ENCODE results near the gene FSHR.

Gene FSHR

DNA sequence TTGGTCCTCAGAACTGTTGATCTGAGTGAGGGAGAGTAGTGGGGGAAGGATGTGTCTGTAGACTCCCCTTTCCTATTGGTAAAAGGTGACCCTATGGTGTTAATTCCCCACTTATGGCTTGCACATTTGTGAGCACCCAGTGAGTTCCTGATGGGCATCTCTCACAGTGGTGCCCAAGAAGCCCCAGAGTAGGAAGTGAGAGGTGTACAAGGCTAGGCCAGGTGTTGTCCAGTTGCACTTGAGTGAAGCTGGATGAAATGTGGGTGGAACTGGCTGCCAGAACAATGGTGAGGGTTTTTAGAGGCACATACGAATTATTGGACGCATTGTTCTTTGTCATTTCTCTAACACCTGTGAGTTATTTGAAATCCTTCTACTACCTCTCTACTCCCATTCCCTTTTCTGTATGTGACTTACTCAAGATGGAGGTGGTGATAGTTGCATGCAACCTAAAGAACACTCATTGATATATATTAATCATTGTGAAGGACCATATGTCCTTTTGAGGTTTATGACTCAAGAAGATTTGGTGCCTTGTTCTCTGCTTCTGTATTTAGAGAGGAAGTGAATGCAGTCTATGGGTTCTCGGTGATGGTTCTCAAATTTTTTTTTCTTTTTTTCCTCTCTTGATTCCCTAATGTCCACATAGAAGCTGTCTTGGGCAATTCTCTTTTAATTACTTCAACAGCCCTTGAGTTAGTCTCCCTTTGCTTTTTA lies 162.7 kb downstream of the FSHR start:
- Mint-ChIP-seq H3K9me3 (no peaks in the 10 kb centered on the region), H3K4me3 (no peak overlapping the region), H3K27ac (no peak overlapping the region), H3K27me3 (no peaks in the 10 kb centered on the region), H3K4me1 (ENCODE audit: low read depth) (no peaks in the 10 kb centered on the region), H3K36me3 (ENCODE audit: low read depth) (no peaks in the 10 kb centered on the region)
- intact Hi-C loops (cut with micrococcal nuclease): no loop called here

DNA sequence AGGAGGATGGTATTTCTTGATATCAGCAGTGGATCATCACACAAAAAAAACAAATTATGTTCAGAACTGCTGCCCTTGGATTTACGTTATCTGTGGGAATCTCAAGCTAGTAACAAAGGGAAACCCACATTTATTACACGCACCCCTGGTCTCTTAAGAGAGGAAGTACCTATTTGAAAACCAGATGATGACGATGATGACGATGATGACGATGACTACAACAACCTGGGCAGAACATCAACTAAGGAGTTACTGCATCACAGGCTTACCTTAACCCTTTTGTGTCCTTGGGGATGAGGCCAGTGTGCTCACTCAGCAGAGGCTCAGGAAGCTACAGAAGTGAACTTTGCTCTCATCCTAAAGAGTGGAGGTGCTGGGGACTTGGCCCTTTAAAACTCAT lies 169.4 kb downstream of the FSHR start:
- Mint-ChIP-seq H3K27ac (no peak overlapping the region), H3K4me1 (ENCODE audit: low read depth) (no peaks in the 10 kb centered on the region), H3K4me3 (no peak overlapping the region), H3K36me3 (ENCODE audit: low read depth) (no peaks in the 10 kb centered on the region), H3K9me3 (no peaks in the 10 kb centered on the region), H3K27me3 (no peaks in the 10 kb centered on the region)
- intact Hi-C loops (cut with micrococcal nuclease): no loop called here

DNA sequence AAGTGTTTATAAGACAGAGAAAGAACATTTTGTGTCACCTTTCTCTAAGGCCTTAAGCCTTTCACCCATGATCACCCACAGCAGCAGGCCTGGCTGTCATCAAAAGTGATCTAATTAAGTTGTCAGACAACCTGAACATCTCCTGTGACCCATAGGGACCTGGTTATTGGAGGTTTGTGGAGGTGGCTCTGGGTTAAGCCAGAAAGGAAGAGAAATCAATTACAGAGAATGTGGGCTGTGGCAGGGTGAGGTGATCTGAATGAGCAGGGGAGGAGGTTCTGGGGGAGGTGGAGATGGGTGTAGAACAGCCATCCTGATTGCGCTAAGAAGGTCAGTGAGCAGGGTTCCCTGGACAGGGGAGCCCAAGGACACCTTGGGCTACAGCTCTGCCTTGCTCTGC lies 170.8 kb downstream of the FSHR start:
- Mint-ChIP-seq H3K4me3 (no peak overlapping the region), H3K9me3 (no peaks in the 10 kb centered on the region), H3K36me3 (ENCODE audit: low read depth) (no peaks in the 10 kb centered on the region), H3K27ac (no peak overlapping the region), H3K4me1 (ENCODE audit: low read depth) (no peaks in the 10 kb centered on the region), H3K27me3 (no peaks in the 10 kb centered on the region)
- intact Hi-C loops (cut with micrococcal nuclease): no loop called here

DNA sequence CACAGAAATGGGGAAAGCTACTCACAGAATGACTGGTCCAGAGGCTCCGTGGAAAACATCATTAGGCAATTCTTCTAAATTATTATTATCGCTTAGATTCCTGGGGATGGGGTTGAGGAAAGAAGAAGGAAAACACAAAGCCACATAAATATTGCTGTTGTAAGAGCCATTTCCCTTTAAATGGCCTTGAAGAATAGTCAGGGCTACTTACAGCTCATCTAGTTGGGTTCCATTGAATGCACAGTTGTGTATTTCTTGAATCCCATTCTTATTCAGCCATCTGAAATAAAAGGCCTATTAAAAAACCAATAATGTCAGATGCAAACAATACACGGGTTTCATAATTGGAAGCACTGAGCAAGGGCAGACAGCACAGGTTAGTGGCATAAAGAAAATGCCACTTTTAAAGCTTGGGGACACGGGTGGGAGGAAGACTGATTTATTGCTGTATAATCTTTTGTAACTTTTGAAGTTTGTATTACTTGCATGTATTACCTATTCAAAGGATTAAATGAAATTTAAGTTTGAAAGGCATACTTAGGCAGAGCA lies 171.4 kb downstream of the FSHR start:
- no peaks in the 10 kb centered on the region for H3K4me1 Mint-ChIP-seq (ENCODE audit: low read depth)
- H3K4me3 Mint-ChIP-seq: no peak overlapping the region
- H3K27me3 Mint-ChIP-seq: no peaks in the 10 kb centered on the region
- H3K36me3 Mint-ChIP-seq (ENCODE audit: low read depth): no peaks in the 10 kb centered on the region
- no peaks in the 10 kb centered on the region for H3K9me3 Mint-ChIP-seq
- intact Hi-C loops (cut with micrococcal nuclease): no loop called here
- no peak overlapping the region for H3K27ac Mint-ChIP-seq

DNA sequence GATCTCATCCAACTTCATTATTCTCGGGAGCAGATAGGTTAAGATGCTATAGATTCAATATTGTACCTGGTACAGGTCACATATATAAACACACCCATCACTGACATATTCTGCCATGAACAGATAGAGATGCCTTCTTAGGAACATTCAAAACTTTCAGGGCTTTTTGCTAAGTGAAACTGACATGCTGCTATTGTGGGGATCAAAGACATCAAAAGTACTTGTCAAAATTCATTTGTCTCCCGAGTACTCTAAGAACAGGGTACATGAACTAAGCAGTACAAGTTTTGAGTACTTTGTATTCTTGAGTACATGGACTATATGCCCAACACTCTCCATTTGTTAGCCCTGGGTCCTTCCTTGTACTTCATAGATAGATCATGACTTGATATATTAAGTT lies 173.5 kb downstream of the FSHR start:
- no peaks in the 10 kb centered on the region for H3K36me3 Mint-ChIP-seq (ENCODE audit: low read depth)
- H3K4me1 Mint-ChIP-seq (ENCODE audit: low read depth): no peaks in the 10 kb centered on the region
- H3K9me3 Mint-ChIP-seq: no peaks in the 10 kb centered on the region
- no peak overlapping the region for H3K4me3 Mint-ChIP-seq
- H3K27ac Mint-ChIP-seq: no peak overlapping the region
- intact Hi-C loops (cut with micrococcal nuclease): no loop called here
- no peaks in the 10 kb centered on the region for H3K27me3 Mint-ChIP-seq

DNA sequence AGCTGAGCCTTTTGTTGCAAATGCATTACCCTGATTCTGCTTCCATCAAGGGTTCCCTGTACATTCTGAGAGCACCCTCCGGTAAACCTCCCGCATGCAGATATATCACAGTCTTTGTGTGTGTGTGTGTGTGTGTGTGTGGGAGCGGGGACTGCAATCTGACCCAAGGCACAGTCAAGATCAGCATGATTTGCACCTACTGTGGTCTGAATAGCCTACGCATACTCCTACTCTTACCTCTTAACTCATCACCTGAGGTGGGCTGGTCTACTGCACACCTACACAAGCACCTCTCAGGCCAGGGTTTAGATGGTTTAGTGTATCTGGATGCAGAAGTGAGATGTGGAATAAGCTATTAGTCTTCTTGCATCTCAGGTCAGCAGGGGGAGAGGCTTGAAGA lies 174.6 kb downstream of the FSHR start:
- Mint-ChIP-seq H3K4me3 (no peak overlapping the region), H3K4me1 (ENCODE audit: low read depth) (no peaks in the 10 kb centered on the region), H3K27ac (no peak overlapping the region), H3K36me3 (ENCODE audit: low read depth) (no peaks in the 10 kb centered on the region), H3K27me3 (no peaks in the 10 kb centered on the region), H3K9me3 (no peaks in the 10 kb centered on the region)
- intact Hi-C loops (cut with micrococcal nuclease): no loop called here

DNA sequence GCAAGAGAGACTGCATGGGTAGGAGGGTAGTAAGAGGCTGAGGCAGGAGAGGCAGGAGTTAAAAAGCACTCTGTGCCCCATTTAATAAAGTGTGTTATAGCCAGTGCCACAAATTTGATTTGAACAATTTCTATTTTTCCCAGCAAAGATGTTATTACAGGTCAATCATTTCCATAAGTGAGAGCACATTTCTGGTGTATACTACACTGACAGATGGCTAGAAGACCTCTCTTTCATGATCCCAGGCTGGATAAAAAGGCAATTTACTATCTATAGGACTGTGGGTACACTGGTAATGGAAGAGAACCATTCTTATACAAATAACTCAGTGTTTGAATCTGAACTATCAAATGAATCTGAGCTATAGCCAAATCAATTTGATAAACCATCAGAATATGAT lies 176.2 kb downstream of the FSHR start:
- no peaks in the 10 kb centered on the region for H3K36me3 Mint-ChIP-seq (ENCODE audit: low read depth)
- intact Hi-C loops (cut with micrococcal nuclease): no loop called here
- H3K9me3 Mint-ChIP-seq: no peaks in the 10 kb centered on the region
- no peak overlapping the region for H3K4me3 Mint-ChIP-seq
- H3K4me1 Mint-ChIP-seq (ENCODE audit: low read depth): no peaks in the 10 kb centered on the region
- H3K27ac Mint-ChIP-seq: no peak overlapping the region
- no peaks in the 10 kb centered on the region for H3K27me3 Mint-ChIP-seq

DNA sequence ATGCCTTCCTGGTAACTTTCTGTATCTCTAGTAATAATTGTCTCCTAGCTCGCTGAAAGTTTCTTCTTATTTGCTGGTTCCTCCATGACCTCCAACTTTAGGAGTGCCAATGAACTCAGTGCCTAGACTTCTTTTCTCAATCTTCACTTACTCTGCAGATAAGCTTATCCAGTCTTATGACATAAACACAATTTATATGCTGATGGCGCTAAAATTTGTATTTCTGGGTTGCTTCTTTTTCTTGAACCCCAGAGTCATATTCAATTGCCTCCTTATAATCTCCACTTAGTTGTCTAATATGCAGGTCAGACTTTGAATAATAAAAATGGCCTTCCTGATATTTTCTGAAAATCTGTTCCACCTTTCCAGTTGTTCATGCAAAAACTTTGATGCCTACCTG lies 182.5 kb downstream of the FSHR start:
- Mint-ChIP-seq H3K9me3 (no peaks in the 10 kb centered on the region), H3K27me3 (no peaks in the 10 kb centered on the region), H3K4me3 (no peak overlapping the region), H3K27ac (no peak overlapping the region), H3K4me1 (ENCODE audit: low read depth) (no peaks in the 10 kb centered on the region), H3K36me3 (ENCODE audit: low read depth) (no peaks in the 10 kb centered on the region)
- intact Hi-C loops (cut with micrococcal nuclease): no loop called here

DNA sequence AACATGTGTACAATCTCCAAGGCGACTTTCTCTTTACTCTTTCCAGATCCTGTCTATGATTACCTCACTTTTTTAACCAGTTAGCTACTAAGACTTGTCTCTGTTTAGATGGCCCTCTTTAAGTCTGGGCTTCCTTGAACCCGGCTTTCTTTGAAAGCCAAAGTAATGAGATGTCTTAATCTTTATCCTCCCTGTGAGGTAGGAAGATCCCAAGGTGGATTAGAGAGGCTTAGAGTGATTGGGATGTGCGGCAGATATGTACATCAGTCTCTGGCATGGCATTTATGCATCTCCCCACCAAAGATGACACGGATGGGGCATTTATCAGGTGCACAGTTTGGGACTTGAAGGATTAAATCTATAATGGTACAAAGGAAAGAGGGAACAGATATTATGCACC lies 186.3 kb downstream of the FSHR start:
- intact Hi-C loops (cut with micrococcal nuclease): no loop called here
- Mint-ChIP-seq H3K9me3 (no peaks in the 10 kb centered on the region), H3K27ac (no peak overlapping the region), H3K27me3 (no peaks in the 10 kb centered on the region), H3K4me3 (no peak overlapping the region), H3K4me1 (ENCODE audit: low read depth) (no peaks in the 10 kb centered on the region), H3K36me3 (ENCODE audit: low read depth) (no peaks in the 10 kb centered on the region)

DNA sequence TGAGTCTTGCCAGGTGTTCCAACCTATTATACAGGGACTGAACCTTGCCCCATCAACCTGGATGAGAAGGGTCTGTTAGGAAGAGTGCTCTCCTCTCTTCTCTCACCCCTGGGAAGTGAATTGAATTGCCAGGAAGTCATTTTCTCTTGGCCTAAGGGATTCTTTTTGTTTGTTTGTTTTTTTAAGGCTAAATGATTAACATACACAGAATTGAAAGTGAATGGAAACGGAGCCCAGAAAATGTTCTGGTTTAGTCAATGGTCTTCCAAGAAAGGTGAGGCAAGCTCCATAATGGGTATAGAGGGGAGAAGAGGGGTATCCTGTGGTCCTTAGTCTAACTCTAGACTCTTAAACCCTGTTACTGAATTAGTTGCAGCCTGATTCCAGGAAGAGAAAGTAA lies 189.1 kb downstream of the FSHR start:
- H3K27ac Mint-ChIP-seq: no peak overlapping the region
- H3K4me3 Mint-ChIP-seq: no peak overlapping the region
- no peaks in the 10 kb centered on the region for H3K9me3 Mint-ChIP-seq
- no peaks in the 10 kb centered on the region for H3K27me3 Mint-ChIP-seq
- no peaks in the 10 kb centered on the region for H3K36me3 Mint-ChIP-seq (ENCODE audit: low read depth)
- intact Hi-C loops (cut with micrococcal nuclease): no loop called here
- no peaks in the 10 kb centered on the region for H3K4me1 Mint-ChIP-seq (ENCODE audit: low read depth)

DNA sequence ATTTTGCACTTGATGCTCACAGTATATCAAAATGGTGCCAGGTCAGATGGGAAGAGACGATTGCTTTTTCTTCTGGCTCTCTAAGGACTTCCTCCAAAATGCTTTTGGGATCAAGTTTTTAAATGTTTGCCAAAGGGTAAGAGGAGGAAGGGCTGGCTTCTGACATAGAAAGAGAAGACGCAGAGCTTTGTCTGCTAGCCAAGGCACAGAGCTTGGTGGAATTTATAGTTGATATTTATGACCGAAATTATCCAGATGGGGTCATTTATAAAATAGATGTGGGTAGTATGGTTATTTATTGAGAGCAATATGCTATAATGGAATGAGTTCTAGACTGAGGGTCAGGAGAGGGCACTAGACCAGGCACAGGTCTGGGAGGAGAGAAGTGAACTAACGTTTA lies 193.3 kb downstream of the FSHR start:
- Mint-ChIP-seq H3K4me3 (no peak overlapping the region), H3K27me3 (no peaks in the 10 kb centered on the region), H3K9me3 (no peaks in the 10 kb centered on the region), H3K27ac (no peak overlapping the region), H3K4me1 (ENCODE audit: low read depth) (no peaks in the 10 kb centered on the region), H3K36me3 (ENCODE audit: low read depth) (no peaks in the 10 kb centered on the region)
- intact Hi-C loops (cut with micrococcal nuclease): no loop called here

DNA sequence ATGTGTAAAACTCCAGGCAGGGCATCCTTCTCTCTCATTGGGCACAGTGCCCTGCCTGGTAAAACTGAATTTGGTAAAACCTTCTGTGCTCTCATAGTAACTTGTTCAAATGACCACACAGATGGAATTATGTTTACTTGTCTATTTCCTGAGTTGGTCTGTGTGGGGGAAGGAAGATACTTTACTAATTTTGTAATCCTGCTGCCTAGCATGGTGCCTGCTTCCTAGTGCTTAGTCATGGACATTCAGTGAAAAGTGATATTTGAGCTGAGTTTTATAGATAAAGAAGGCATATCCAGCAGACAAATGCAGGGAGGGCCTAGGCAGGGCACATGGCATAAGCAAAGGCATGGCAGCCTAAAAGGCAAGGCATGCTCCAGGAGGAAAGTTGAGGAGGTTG lies 199.4 kb downstream of the FSHR start:
- intact Hi-C loops (cut with micrococcal nuclease): no loop called here
- no peak overlapping the region for H3K27ac Mint-ChIP-seq
- H3K9me3 Mint-ChIP-seq: no peaks in the 10 kb centered on the region
- H3K4me3 Mint-ChIP-seq: no peak overlapping the region
- no peaks in the 10 kb centered on the region for H3K4me1 Mint-ChIP-seq (ENCODE audit: low read depth)
- H3K27me3 Mint-ChIP-seq: peaks cover 1% of the 10 kb centered on the region
- H3K36me3 Mint-ChIP-seq (ENCODE audit: low read depth): no peaks in the 10 kb centered on the region

DNA sequence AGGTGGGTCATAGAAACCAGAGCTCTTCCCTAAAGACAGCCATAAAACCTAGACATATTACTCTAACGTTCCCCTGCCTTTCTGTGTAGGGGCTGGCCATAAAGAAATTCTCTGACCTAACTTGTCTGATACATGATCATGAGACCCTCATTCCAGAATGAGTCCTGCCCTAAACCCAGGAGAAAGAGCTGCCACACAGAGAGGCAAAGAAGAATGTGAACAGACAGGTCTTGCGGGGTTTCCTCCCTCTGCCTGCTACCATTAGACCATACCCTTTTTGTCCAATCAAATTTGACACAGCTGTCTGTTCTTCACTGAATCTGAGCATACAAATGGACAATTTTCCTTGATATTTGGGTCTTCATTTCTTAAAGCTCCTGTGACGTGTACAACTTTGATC lies 200.0 kb downstream of the FSHR start:
- Mint-ChIP-seq H3K4me1 (ENCODE audit: low read depth) (no peaks in the 10 kb centered on the region), H3K9me3 (no peaks in the 10 kb centered on the region), H3K27ac (no peak overlapping the region), H3K36me3 (ENCODE audit: low read depth) (no peaks in the 10 kb centered on the region), H3K4me3 (no peak overlapping the region), H3K27me3 (peaks cover 1% of the 10 kb centered on the region)
- intact Hi-C loops (cut with micrococcal nuclease): no loop called here

DNA sequence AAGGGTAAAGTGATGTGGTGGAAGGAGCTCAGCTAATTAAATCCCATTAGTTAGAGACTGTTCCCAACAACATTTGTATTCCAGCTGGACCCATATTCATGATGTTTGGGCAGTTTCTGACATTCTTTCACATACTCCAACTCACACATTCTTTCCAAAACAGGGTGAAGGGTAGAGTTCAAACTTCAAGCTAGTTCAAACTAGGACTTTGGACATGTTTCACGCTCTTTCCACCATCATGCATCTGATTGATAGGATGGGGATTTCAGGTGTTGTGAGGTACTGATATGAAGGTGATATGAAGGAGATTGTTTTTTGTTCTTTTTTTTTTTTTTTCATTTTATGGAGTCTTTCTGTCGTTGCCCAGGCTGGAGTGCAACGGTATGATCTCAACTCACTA lies 201.7 kb downstream of the FSHR start:
- no peaks in the 10 kb centered on the region for H3K36me3 Mint-ChIP-seq (ENCODE audit: low read depth)
- no peak overlapping the region for H3K27ac Mint-ChIP-seq
- H3K4me3 Mint-ChIP-seq: no peak overlapping the region
- H3K4me1 Mint-ChIP-seq (ENCODE audit: low read depth): no peaks in the 10 kb centered on the region
- H3K9me3 Mint-ChIP-seq: no peaks in the 10 kb centered on the region
- intact Hi-C loops (cut with micrococcal nuclease): no loop called here
- H3K27me3 Mint-ChIP-seq: peaks cover 3% of the 10 kb centered on the region

DNA sequence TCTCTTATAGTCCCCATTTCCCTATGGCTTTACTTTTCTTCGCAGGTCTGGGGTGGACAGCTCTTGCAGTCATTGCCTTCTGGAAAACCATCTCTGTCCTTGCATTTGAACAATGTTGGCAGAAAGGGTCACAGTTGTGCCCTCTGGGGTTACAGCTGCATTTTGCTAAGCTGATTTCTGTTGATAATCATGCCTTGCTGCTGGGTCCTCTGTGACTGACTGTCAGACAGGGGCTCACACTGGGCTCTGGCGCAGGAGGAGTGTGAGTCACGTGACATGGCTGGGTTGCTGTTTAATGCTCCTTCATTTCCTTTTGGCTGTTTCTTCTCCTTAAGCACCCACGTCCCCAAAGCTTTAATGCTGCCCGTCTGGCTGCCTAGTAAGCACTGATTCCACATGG lies 202.2 kb downstream of the FSHR start:
- H3K4me1 Mint-ChIP-seq (ENCODE audit: low read depth): no peaks in the 10 kb centered on the region
- intact Hi-C loops (cut with micrococcal nuclease): no loop called here
- no peak overlapping the region for H3K4me3 Mint-ChIP-seq
- H3K27me3 Mint-ChIP-seq: peaks cover 3% of the 10 kb centered on the region
- H3K27ac Mint-ChIP-seq: no peak overlapping the region
- no peaks in the 10 kb centered on the region for H3K36me3 Mint-ChIP-seq (ENCODE audit: low read depth)
- no peaks in the 10 kb centered on the region for H3K9me3 Mint-ChIP-seq

Data from dendritic cell treated with granulocyte-macrophage colony-stimulating factor and Interleukin-4, amounts not matched to agents 40 ng/mL and 50 ng/mL, for 4 days (primary cell).